WTC11 (cell line): ENCODE results near the gene MBOAT1.

ENCODE experiments used
- ATF3 ChIP-seq: sonication (generic); formaldehyde crosslinking; conservative IDR thresholded peaks from 2 replicates; pipeline ENCODE4 v1.8.1; 2022; ENCODE audit warnings: mild to moderate bottlenecking, missing genetic modification reagents
- CBFB ChIP-seq: sonication (generic); formaldehyde crosslinking; IDR thresholded peaks from 2 replicates; pipeline ENCODE4 v1.8.1; 2022; ENCODE audit warnings: mild to moderate bottlenecking, low read depth, missing genetic modification reagents
- CTCF ChIP-seq: fragments of 200-600 bp; IDR thresholded peaks from 2 replicates; pipeline ENCODE4 v1.8.0; 2022; ENCODE audit warnings: antibody characterized with exemption
- E2F1 ChIP-seq: sonication (generic); formaldehyde crosslinking; IDR thresholded peaks from 2 replicates; pipeline ENCODE4 v1.8.0; 2022; ENCODE audit warnings: mild to moderate bottlenecking, missing genetic modification reagents
- ESRRA ChIP-seq: sonication (generic); formaldehyde crosslinking; IDR thresholded peaks from 2 replicates; pipeline ENCODE4 v1.8.1; 2022; ENCODE audit warnings: mild to moderate bottlenecking, missing genetic modification reagents, borderline replicate concordance
- ETV6 ChIP-seq: sonication (generic); formaldehyde crosslinking; IDR thresholded peaks from 2 replicates; pipeline ENCODE4 v1.8.1; 2022; ENCODE audit warnings: mild to moderate bottlenecking, missing genetic modification reagents
- JAZF1 ChIP-seq: fragments of 250-450 bp; sonication (Bioruptor Pico); IDR thresholded peaks from 2 replicates; pipeline ENCODE4 v1.9.0; 2021; ENCODE audit warnings: moderate library complexity, mild to moderate bottlenecking, inconsistent platforms
- JUN ChIP-seq: sonication (generic); formaldehyde crosslinking; IDR thresholded peaks from 2 replicates; pipeline ENCODE4 v1.8.0; 2023; ENCODE audit warnings: mild to moderate bottlenecking, missing genetic modification reagents
- NFE2L1 ChIP-seq: sonication (generic); formaldehyde crosslinking; IDR thresholded peaks from 2 replicates; pipeline ENCODE4 v1.8.1; 2023; ENCODE audit warnings: missing genetic modification reagents
- NR1H2 ChIP-seq: sonication (generic); formaldehyde crosslinking; IDR thresholded peaks from 2 replicates; pipeline ENCODE4 v1.9.0; 2021; ENCODE audit warnings: mild to moderate bottlenecking, moderate library complexity, missing genetic modification reagents
- ZNF671 ChIP-seq: fragments of 250-450 bp; sonication (Bioruptor Pico); IDR thresholded peaks from 2 replicates; pipeline ENCODE4 v1.8.0; 2021; ENCODE audit warnings: mild to moderate bottlenecking
- TF ChIP-seq, protein P1 (sequence below): sonication (generic); formaldehyde crosslinking; IDR thresholded peaks from 2 replicates; pipeline ENCODE4 v1.8.0; 2022; ENCODE audit warnings: missing genetic modification reagents
- TF ChIP-seq, protein P2 (sequence below): sonication (generic); formaldehyde crosslinking; conservative IDR thresholded peaks from 2 replicates; pipeline ENCODE4 v1.8.1; 2023; ENCODE audit warnings: mild to moderate bottlenecking, low read depth, missing genetic modification reagents, moderate library complexity

GRCh38 chr6:20069021-20069522, 143.2 kb downstream of the MBOAT1 start:
- TF ChIP-seq ESRRA (no peak), ZNF671 (CRISPR knock-in tag) (no peak), JUN (CRISPR knock-in tag) (no peak), JAZF1 (no peak), NFE2L1 (no peak), CTCF (no peak), CBFB (CRISPR knock-in tag) (no peak), NR1H2 (no peak), ATF3 (no peak), ETV6 (CRISPR knock-in tag) (no peak), E2F1 (CRISPR knock-in tag) (no peak)
- TF ChIP-seq, protein P1, sequence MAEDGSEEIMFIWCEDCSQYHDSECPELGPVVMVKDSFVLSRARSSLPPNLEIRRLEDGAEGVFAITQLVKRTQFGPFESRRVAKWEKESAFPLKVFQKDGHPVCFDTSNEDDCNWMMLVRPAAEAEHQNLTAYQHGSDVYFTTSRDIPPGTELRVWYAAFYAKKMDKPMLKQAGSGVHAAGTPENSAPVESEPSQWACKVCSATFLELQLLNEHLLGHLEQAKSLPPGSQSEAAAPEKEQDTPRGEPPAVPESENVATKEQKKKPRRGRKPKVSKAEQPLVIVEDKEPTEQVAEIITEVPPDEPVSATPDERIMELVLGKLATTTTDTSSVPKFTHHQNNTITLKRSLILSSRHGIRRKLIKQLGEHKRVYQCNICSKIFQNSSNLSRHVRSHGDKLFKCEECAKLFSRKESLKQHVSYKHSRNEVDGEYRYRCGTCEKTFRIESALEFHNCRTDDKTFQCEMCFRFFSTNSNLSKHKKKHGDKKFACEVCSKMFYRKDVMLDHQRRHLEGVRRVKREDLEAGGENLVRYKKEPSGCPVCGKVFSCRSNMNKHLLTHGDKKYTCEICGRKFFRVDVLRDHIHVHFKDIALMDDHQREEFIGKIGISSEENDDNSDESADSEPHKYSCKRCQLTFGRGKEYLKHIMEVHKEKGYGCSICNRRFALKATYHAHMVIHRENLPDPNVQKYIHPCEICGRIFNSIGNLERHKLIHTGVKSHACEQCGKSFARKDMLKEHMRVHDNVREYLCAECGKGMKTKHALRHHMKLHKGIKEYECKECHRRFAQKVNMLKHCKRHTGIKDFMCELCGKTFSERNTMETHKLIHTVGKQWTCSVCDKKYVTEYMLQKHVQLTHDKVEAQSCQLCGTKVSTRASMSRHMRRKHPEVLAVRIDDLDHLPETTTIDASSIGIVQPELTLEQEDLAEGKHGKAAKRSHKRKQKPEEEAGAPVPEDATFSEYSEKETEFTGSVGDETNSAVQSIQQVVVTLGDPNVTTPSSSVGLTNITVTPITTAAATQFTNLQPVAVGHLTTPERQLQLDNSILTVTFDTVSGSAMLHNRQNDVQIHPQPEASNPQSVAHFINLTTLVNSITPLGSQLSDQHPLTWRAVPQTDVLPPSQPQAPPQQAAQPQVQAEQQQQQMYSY (CRISPR knock-in tag) = no peak
- TF ChIP-seq, protein P2, sequence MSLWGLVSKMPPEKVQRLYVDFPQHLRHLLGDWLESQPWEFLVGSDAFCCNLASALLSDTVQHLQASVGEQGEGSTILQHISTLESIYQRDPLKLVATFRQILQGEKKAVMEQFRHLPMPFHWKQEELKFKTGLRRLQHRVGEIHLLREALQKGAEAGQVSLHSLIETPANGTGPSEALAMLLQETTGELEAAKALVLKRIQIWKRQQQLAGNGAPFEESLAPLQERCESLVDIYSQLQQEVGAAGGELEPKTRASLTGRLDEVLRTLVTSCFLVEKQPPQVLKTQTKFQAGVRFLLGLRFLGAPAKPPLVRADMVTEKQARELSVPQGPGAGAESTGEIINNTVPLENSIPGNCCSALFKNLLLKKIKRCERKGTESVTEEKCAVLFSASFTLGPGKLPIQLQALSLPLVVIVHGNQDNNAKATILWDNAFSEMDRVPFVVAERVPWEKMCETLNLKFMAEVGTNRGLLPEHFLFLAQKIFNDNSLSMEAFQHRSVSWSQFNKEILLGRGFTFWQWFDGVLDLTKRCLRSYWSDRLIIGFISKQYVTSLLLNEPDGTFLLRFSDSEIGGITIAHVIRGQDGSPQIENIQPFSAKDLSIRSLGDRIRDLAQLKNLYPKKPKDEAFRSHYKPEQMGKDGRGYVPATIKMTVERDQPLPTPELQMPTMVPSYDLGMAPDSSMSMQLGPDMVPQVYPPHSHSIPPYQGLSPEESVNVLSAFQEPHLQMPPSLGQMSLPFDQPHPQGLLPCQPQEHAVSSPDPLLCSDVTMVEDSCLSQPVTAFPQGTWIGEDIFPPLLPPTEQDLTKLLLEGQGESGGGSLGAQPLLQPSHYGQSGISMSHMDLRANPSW (CRISPR knock-in tag) = no peak
